GM19455 (cell line): ENCODE measurements around the gene HAUS1.
A peak's percentile ranks its signal among the peaks of the same experiment; 100 is the strongest.
"Not testable (repeated sequence)": the region's sequence is repeated elsewhere in the genome, so short reads cannot be mapped to it uniquely, and the experiment has no call there.

ENCODE experiments used
- ATAC-seq: cut with Tn5 transposase; IDR thresholded peaks from one replicate; pipeline ENCODE4 v1.9.1; 2021; ENCODE audit not compliant: unreplicated experiment

Gene HAUS1

DNA sequence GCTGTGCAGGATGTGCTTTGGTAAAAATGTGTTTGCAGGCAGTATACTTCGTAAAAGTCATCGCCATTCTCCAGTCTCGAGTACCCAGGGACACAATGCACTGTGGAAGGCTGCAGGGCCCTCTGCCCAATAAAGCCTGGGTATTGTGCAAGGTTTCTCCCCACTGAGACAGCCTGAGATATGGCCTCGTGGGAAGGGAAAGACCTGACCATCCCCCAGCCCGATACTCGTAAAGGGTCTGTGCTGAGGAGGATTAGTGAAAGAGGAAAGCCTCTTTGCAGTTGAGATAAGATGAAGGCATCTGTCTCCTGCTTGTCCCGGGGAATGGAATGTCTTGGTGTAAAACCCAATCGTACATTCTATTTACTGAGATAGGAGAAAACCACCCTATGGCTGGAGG, 15.7 kb upstream of the HAUS1 start:
- not testable (repeated sequence) for ATAC-seq

DNA sequence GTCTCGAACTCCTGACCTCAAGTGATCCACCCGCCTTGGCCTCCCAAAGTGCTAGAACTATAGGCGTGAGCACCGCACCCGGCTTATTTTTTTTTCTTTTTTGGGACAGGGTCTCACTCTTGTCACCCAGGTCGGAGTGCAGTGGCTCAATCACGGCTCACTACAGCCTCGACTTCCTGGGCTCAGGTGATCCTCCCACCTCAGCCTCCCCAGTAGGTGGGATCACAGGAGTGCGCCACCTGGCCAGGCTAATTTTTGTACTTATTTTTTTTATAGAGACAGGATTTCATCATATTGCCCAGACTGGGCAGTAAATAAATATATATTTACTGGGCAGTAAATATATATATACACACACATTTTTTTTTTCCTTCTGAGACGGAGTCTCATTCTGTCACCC, 8.7 kb upstream of the HAUS1 start:
- ATAC-seq, result no peak

DNA sequence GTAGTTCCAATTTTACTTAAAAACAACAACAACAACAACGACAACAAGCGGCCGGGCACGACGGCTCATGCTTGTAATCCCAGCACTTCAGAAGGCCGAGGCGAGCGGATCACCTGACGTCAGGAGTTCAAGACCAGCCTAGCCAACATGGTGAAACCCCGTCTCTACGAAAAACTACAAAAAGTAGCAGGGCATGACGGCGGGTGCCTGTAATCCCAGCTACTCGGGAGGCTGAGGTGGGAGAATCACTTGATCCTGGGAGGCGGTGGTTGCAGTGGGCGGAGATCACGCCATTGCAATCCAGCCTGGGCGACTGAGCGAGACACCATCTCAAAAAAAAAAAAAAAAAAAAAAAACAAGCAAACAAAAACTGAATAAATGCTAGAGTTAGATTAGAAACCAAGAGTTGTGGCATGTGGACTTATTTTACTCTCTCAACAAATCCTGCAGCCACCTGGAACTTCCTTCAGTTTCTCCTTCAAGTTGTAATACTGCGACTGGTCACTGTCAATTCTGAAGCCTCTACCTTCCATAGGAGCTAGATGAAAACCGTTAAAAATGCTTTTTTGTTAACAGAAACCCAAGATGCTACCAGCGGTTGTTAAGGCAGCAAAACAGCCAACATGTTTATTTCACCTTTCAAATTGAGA, 7.4 kb upstream of the HAUS1 start:
- ATAC-seq, result no peak

DNA sequence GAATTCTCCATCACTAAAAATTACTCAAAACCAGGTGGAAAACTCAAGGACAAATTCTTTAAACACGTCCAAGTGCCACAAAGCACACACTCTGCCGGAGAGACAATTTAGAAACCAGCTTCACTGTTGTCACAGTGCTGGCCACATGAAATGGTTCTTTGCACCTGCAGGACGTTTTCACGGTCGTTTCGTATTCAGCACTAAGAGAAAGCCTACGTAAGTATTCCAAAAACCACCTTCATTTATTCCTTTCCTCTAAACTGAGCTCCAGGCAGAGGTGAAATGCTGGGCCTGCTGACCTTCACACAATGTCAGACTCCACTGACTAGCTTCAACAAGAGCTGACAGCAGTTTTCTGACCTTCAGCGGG, 6.8 kb upstream of the HAUS1 start:
- peak; percentile 25 for ATAC-seq

DNA sequence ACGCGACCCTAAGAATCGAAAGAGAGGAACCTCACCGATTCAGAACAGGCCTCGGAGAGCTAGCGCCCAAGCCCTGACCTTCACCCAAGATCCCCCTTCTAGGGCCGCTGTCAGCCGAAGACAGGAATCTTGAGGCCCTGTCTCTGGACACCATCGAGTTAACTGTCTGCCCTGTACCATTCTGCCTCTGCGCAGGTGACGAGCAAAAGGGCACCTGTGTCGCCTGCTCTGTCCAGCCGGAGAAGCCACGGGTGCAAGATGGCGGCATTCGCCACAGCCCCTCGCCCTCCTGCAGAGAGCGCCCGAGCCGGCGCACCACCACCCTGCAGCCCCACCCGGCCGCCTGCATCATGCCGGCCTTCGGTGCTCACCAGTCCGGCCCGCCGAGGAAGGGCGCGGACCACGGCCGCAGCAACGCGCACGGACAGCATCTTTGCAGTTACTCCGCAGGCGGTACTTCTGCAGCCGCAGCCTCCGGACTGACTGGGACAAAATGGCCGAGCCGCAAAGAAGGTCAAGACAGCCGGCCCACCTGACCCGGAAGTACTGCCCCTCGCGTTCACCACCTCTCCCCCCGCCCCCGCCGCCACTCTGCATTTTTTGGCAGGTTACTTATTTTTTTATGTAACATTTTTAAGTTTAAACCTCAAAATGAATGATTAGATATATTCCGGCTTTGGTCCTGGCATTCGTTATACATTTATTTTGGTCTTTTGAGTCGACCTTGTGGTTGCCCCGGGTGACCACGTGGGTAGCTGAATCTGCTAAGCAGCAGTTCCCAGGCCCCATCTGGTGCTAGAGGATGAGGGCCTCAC, 6.2 kb upstream of the HAUS1 start, which contains the start of gene ATP5F1A:
ATP5F1A (minus strand) TSS at position 496 of the 815 bp plus-strand sequence; CDS start at position 431, 65 bp downstream.
- peak; percentile 79 for ATAC-seq

DNA sequence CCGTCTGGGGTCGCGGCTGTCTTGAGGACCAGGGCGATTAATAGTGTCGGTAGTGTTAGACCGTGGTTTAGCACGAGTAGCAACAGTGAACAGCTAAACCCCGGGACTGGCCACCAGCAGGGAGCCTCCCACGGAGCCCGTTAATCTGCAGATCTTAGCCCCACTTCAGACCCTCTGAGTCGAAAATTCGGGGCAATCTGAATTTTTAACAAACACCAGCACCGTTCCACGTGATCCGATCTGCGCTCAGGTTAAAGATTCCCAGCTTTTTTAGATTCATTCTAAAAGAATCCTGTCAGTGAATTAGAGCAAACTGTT, 5.6 kb upstream of the HAUS1 start:
- ATAC-seq, result no peak

DNA sequence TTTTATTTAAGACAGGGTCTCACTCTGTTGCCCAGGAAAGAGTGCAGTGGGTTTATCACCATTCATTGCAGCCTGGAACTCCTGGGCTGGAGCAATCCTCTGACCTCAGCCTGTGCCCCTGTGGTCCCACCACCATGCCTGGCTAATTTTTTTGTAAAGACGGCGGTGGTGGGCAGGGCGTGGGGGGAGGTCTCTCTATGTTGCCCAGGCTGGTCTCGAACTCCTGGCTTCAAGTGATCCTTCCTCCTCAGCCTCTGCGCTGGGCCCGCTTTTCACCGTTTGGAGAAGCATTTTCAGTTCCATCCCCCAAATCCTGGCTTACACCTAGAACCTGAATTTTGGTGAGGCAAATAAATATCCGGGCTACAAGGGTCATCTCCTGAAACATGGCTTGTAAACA, 4.7 kb upstream of the HAUS1 start:
- ATAC-seq, result no peak

DNA sequence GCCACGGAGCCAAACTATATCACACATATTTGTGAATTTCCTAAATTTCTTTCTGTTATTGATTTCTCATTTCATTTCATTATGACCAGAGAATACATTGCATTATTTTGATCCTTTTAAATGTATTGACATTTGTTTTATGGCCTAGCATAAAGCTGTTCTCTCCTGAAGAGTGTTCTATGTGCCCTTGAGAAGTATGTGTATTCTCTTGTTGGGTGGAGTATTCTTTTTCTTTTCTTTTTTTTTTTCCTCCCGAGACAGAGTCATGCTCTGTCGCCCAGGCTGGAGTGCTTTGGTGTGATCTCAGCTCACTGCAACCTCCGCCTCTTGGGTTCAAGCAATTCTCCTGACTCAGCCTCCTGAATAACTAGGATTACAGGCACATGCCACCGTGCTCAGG, 5.2 kb downstream of the HAUS1 start:
- no peak for ATAC-seq

DNA sequence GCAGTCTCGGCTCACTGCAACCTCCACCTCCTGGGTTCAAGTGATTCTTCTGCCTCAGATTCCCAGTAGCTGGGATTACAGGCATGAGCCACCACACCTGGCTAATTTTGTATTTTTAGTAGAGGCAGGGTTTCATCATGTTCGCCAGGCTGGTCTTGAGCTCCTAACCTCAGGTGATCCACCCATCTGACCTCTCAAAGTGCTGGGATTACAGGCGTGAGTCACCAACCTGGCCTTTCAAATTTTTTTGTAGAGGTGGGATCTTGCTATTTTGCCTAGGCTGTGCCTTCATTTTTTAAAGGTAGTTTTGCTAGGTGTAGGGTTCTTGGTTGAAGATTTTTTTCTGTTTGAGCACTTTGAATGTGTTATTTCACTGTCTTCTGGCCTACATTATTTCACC, 6.2 kb downstream of the HAUS1 start:
- no peak for ATAC-seq

DNA sequence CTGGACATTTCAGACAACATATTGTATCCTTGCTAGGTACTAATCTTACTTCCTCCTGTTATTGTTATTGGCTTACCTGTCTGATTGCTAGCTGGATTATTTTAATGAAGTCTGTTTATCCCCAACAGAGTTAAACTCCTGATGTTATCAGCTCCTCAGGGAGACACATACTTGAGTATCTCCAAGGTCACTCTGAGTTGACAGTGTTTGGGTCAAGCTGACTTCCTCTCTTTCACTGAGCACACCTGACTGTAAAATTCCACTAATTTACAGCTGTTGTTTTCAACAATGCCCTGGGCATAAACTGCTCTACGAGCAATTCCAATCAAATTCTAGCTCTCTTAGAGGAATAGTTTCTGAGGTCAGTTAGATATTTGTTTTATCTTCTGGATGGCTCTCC, 9.6 kb downstream of the HAUS1 start:
- ATAC-seq, result no peak

DNA sequence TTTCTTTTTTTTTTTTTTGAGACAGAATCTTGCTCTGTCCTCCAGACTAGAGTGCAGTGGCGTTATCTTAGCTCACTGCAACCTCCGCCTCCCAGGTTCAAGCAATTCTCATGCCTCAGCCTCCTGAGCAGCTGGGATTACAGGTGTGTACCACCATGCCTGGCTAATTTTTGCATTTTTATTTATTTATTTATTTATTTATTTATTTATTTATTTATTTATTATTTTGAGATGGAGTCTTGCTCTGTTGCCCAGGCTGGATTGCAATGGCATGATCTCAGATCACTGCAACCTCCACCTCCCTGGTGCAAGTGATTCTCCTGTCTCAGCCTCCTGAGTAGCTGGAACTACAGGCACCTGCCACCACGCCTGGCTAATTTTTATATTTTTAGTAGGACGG, 22.4 kb downstream of the HAUS1 start:
- not testable (repeated sequence) for ATAC-seq

DNA sequence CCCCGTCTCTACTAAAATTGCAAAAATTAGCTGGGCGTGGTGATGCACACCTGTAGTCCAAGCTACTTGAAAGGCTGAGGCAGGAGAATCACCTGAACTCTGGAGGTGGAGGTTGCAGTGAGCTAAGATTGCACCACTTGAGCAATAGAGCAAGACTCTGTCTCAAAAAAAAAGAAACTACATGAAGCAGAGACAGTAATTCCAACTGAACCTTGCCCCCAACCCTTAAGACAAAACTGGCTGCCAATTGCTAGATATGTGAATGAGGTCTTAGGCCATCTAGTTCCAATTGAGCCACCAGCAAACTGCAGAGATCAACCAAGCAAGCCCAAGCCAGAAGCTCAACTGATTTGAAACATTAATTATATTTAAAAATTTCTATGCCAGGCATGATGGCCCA, 25.9 kb downstream of the HAUS1 start:
- no peak for ATAC-seq

DNA sequence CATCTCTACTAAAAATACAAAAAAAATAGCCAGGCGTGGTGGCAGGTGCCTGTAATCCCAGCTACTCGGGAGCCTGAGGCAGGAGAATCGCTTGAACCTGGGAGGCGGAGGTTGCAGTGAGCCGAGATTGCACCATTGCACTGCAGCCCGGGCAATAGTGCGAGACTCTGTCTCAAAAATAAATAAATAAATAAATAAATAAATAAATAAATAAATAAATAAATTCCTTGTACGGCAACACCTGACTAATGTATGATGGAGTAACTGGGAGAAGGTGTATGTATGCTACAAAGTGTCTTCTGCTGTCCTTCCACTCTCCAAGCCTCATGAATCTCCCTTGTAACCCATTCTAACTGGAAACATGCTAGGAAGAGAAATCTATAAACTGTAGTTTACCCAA, 26.4 kb downstream of the HAUS1 start:
- ATAC-seq, result not testable (repeated sequence)

DNA sequence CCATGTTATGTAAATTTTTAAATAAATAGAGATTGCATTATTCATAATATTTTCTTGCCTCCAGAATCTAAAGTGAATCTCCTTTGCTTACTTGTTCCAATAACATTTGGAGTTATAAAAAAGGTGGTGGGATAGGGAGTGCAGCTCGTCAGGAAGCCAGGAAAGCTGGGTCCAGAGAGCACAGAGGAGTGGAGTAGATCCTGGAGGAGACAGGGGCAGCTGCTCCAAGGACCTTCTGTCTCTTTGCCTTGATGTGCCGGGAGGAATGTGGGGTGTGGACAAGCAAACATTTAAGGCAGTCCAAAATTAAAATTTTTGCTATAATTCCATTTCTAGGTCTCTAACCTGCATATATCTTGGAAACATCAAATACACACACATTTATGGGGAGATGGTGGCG, 29.3 kb downstream of the HAUS1 start:
- ATAC-seq, result no peak

DNA sequence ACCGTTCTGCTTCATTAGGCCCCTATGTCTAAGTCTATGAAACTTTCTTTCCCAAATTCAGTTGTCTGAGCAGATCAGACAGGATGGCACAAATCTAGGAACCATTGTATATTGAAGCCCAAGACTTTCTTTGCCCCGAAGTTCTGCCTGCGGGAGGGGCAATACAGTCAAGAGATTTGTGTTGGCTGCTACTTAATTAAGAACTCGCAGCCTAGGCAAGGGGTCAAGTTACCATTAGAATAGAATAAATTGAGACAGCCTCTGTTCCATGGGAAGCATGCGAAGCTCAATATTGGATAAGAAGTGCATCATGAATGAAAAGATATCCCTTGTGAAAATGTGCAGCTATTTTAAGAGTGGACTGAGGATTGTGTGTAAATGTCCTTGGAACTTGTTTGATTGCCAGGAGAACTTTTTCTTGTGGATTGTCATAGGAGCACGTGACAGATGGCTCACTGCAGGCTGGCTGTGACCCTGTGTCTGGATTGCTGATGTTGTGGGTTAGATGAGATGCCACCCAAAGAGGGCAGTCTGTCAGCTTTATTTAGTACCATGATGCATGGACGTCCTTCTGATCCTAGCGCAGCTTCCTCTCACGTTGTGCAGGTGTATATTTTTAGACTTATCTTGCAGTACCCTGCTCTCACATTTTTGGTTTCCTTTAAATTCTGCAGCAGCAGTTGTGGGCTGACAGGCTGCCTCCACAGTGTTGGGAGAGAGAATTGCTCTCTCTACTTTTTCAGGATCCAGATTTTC, 30.9 kb downstream of the HAUS1 start:
- no peak for ATAC-seq

DNA sequence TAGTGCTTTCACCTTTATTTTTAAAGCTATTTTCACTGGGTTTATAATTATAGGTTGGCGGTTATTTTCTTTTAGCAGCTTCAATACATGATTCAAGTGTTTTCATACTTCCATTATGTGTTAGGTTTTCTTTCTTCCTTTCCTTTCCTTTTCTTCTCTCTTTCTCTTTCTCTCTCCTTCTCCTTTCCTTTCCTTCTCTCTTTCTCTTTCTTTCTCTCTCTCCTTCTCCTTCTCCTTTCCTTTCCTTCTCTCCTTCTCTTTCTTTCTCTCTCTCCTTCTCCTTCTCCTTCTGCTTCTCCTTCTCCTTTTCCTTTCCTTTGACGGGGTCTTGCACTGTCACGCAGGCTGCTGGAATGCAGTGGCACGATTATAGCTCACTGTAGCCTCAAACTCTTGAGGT, 36.0 kb downstream of the HAUS1 start:
- ATAC-seq, result no peak

DNA sequence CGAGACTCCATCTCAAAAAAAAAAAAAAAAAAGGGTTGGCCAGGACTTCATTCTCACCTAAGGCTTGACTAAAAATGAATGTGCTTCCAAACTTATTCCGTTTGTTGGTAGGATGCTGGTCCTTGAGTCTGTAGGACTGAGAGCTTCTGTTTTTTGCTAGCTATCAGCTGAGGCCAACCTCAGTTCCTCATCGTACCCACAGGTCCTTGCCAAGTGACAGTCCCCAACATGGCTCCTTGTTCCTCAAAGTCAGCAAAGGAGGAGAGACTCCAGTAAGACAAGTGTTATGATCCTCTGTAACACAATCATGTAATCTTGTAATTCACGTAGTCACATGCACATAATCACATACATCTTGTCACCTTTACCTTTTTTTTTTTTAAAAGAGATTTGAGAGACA, 37.0 kb downstream of the HAUS1 start:
- ATAC-seq, result no peak

DNA sequence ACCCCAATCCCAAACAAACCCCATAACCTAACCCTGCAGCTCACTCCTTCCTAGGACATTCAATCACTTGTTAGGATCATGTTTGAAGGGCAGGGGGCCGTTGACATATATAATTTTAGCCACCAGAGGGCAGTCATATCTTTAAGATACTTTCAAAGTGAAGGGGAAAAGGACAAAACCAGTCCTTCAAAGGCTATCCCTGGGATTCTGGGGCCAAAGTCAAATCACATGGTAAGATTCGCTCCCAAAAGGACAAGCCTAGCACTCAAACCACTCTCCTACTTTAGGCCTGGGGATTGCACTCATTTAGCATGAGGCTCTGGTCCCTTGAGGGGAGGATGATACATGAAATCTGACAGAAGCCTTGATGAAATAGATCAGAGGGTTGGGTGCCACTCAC, 44.6 kb downstream of the HAUS1 start:
- no peak for ATAC-seq

DNA sequence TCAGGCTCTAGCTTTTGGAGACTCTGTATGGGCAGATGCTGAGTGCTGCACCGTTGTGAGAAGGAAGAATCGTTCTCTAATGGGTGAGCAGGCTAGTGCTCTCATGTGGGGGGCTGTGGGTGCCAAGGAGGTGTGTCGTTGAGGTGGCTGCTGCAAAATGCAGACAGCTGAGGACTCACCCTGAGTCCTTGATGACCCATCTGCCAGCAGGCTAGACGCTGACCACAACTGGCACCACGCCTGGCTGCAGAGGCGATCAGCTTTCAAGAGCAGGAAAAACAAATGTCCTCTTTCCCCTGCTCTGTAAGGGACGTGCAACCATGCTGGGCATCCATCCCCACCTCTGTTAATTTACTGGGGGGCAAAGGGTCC, 48.2 kb downstream of the HAUS1 start:
- ATAC-seq, result no peak

DNA sequence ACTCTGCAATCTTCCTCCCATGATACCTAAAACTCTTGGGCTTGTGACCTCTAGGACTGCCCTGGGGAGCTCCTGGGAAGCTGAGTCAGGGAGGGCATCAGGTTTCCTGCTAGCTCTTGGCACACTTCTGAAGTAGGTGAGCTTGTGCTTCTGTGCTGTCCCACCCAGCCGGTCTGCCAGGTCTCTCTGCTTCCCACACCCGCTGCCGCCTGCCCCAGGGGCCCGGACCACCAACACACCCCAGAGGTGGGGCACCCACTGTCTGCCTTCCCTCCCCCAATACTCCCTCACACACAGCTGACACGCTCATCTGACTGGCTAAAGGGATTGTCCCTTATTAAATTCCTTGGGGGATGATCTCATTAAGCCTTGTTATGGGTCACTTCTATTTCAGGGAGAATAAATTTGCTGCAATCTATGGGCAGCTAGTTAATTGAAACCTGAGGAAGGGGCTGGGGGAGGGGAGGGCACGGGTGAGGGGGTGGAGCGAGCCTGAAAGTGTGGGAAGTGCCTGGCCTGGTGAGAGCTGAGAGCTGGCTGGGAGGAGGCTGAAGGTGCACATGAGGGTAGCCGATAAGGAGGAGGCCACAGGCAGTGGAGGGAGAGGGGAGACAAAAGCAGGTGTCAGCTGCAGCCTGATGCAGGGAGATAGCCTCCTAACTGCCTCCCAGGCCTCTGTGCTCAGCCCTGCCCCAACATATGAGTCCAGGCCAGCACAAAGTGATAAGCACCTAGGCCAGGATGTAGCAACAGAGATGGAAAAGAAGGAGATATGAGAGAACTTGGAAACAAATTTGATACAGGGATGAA, 48.8 kb downstream of the HAUS1 start:
- ATAC-seq, result no peak

DNA sequence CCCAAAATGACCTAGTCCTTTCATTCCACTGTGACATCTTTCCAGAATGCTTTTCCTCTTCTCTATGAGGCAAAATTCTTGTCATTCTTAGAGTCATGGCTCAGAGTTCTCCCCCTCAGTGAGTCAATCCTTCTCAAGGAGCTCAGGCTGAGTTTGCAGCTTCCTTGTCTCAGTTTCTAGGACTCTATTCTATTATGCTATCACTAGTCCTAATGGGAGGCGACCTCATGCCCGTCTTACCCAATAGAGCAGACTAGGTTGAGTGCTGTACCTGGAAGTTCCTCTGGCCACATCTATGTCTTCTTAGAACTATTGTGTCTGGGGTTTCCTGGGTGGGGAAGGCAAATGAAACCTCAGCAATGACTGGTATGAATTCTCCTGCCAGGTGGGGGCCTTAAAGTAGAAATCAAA, 51.5 kb downstream of the HAUS1 start:
- ATAC-seq, result no peak
